ENCODE data around the gene CA10.

- no peak for TF ChIP-seq CTCF (IDR thresholded peaks at IDR 0.05)
- no peak for TF ChIP-seq EZH2 (IDR thresholded peaks at IDR 0.05; ENCODE audit: borderline replicate concordance, insufficient read depth, low read depth, low read length, poor library complexity, severe bottlenecking)
Observed at GRCh38 chr17:52140601-52141000, 17.9 kb downstream of the CA10 start.
